Calu3 (cell line): ENCODE data around the gene TPT1. TPM values are rescaled to one million over a fixed set of nuclear protein-coding genes. Genes with fewer than 3 reads are reported as not detected.

Experiments
- BruUV-seq: library from RNA; stranded (reverse); fragments of 400-500 nt; replicated peaks from 2 replicates; lab custom pipeline; 2021; lab: Mats Ljungman, UMichigan
- CTCF ChIA-PET: fragments of 300-600 bp; sonication (Branson Sonifier 250); formaldehyde crosslinking; loops from one replicate; lab custom pipeline; 2022; ENCODE audit warnings: antibody characterized with exemption; lab: Charles Lee
- DNase-seq: peaks from one replicate; pipeline ENCODE4 v3.0.0; 2022
- H3K27ac Mint-ChIP-seq: one replicate; pipeline ENCODE4 v1.8.0; 2022; ENCODE audit warnings: mixed read lengths; ENCODE audit not compliant: unreplicated experiment
- H3K27me3 Mint-ChIP-seq: one replicate; pipeline ENCODE4 v1.8.0; 2022; ENCODE audit warnings: mixed read lengths; ENCODE audit not compliant: unreplicated experiment
- H3K36me3 Mint-ChIP-seq: one replicate; pipeline ENCODE4 v1.8.0; 2022; ENCODE audit warnings: mild to moderate bottlenecking, moderate library complexity, mixed read lengths; ENCODE audit not compliant: insufficient read depth, unreplicated experiment
- H3K4me1 Mint-ChIP-seq: one replicate; pipeline ENCODE4 v1.8.0; 2022; ENCODE audit warnings: mild to moderate bottlenecking, low read depth, mixed read lengths; ENCODE audit not compliant: unreplicated experiment
- H3K4me3 Mint-ChIP-seq: one replicate; pipeline ENCODE4 v1.8.0; 2022; ENCODE audit warnings: mild to moderate bottlenecking, low read depth, moderate library complexity, mixed read lengths; ENCODE audit not compliant: unreplicated experiment
- H3K9me3 Mint-ChIP-seq: one replicate; pipeline ENCODE4 v1.8.0; 2022; ENCODE audit warnings: low read depth, mixed read lengths; ENCODE audit not compliant: unreplicated experiment
- CTCF ChIP-seq: fragments of 200-600 bp; IDR thresholded peaks from one replicate; pipeline ENCODE4 v1.8.0; 2022; ENCODE audit warnings: antibody characterized with exemption; ENCODE audit not compliant: unreplicated experiment
- intact Hi-C: fragments of 100-400 bp; cut with micrococcal nuclease; formaldehyde crosslinking; loops from one replicate; pipeline ENCODE4 v1.10.0; 2022; ENCODE audit not compliant: unreplicated experiment
- total RNA-seq: library from RNA; stranded (reverse); gene quantifications from 2 replicates; pipeline ENCODE4 v1.2.3, GENCODE V29; 2022

TPT1 gene
- total RNA-seq, 1 experiment from 2014 or later, result 1,652 TPM

GRCh38 chr13:45289936-45290563 lies 50.9 kb downstream of the TPT1 start:
- Mint-ChIP-seq H3K4me3 (no peak overlapping the region), H3K27me3 (no peaks in the 10 kb centered on the region)

More at GRCh38 chr13:45289936-45290563, 50.9 kb downstream of the TPT1 start:
- Mint-ChIP-seq H3K4me1 (peaks cover 22% of the 10 kb centered on the region), H3K9me3 (no peaks in the 10 kb centered on the region), H3K27ac (no peak overlapping the region), H3K36me3 (peaks cover 5% of the 10 kb centered on the region)
- CTCF ChIA-PET, result no interaction called here
- no peak for TF ChIP-seq CTCF
- intact Hi-C loops, result no loop called here
- BruUV-seq, result no TSS peak
- DNase-seq, result no peak

Other genes starting within 250 kb of the TPT1 start
- 21.1 and 23.9 TPM in 2 replicates for gene GTF2F2, start 220.7 kb downstream of the TPT1 start, total RNA-seq
- not detected in 2 replicates for gene KCTD4, start 140.1 kb downstream of the TPT1 start, total RNA-seq
- gene SLC25A30, start 77.2 kb upstream of the TPT1 start, total RNA-seq, result 16.6 and 18.2 TPM in 2 replicates
- gene COG3, start 123.8 kb upstream of the TPT1 start, total RNA-seq, result 18.4 and 21.6 TPM in 2 replicates